ENCODE measurements around the gene RNF144B. TPM values are rescaled to one million over a fixed set of nuclear protein-coding genes. Genes with fewer than 3 reads are reported as not detected.

The RNF144B gene
- total and polyA plus RNA-seq, 2 experiments from 2014 or later = 0.48 to 1.1 TPM

- Histone ChIP-seq H3K27me3 (no peaks in the 10 kb centered on the region), H3K4me1 (ENCODE audit: low read depth) (no peaks in the 10 kb centered on the region), H3K27ac (no peak overlapping the region), H3K9me3 (ENCODE audit: low read depth) (no peaks in the 10 kb centered on the region), H3K36me3 (no peaks in the 10 kb centered on the region), H3K4me3 (no peak overlapping the region)
- TF ChIP-seq CTCF (IDR thresholded peaks at IDR 0.05; ENCODE audit: low read depth, low read length) = no peak
- no peak for DNase-seq (ENCODE audit: low read depth in 1 of 2, low spot score in 1 of 2)
These were observed 40.1 kb upstream of the RNF144B start for GRCh38 chr6:18347021-18347577.

- Histone ChIP-seq H3K4me1 (ENCODE audit: low read depth) (no peaks in the 10 kb centered on the region), H3K27me3 (no peaks in the 10 kb centered on the region), H3K4me3 (no peak overlapping the region), H3K36me3 (no peaks in the 10 kb centered on the region), H3K9me3 (ENCODE audit: low read depth) (no peaks in the 10 kb centered on the region), H3K27ac (no peak overlapping the region)
- no peak for TF ChIP-seq CTCF (IDR thresholded peaks at IDR 0.05; ENCODE audit: low read depth, low read length)
- DNase-seq (ENCODE audit: low read depth in 1 of 2, low spot score in 1 of 2) = no peak
These were observed 39.3 kb upstream of the RNF144B start for GRCh38 chr6:18347866-18348265.

- Histone ChIP-seq H3K27ac (no peak overlapping the region), H3K4me1 (ENCODE audit: low read depth) (no peaks in the 10 kb centered on the region), H3K27me3 (no peaks in the 10 kb centered on the region), H3K4me3 (no peak overlapping the region), H3K9me3 (ENCODE audit: low read depth) (no peaks in the 10 kb centered on the region), H3K36me3 (no peaks in the 10 kb centered on the region)
- DNase-seq (ENCODE audit: low read depth in 1 of 2, low spot score in 1 of 2) = no peak
- TF ChIP-seq CTCF (IDR thresholded peaks at IDR 0.05; ENCODE audit: low read depth, low read length) = no peak
These were observed 37.8 kb upstream of the RNF144B start for GRCh38 chr6:18349386-18349785.

GRCh38 chr6:18350271-18350670, 36.9 kb upstream of the RNF144B start:
- Histone ChIP-seq H3K36me3 (no peaks in the 10 kb centered on the region), H3K9me3 (ENCODE audit: low read depth) (no peaks in the 10 kb centered on the region), H3K27ac (no peak overlapping the region), H3K4me1 (ENCODE audit: low read depth) (no peaks in the 10 kb centered on the region), H3K4me3 (no peak overlapping the region), H3K27me3 (no peaks in the 10 kb centered on the region)
- peak in 1 of 2 donors; percentile 9 for DNase-seq (ENCODE audit: low read depth in 1 of 2, low spot score in 1 of 2)
- TF ChIP-seq CTCF (IDR thresholded peaks at IDR 0.05; ENCODE audit: low read depth, low read length) = no peak

GRCh38 chr6:18350712-18351111, 36.4 kb upstream of the RNF144B start:
- no peak for DNase-seq (ENCODE audit: low read depth in 1 of 2, low spot score in 1 of 2)
- H3K36me3 ChIP-seq = no peaks in the 10 kb centered on the region
- no peak overlapping the region for H3K27ac ChIP-seq
- H3K4me3 ChIP-seq = no peak overlapping the region
- no peaks in the 10 kb centered on the region for H3K4me1 ChIP-seq (ENCODE audit: low read depth)
- no peaks in the 10 kb centered on the region for H3K9me3 ChIP-seq (ENCODE audit: low read depth)
- TF ChIP-seq CTCF (IDR thresholded peaks at IDR 0.05; ENCODE audit: low read depth, low read length) = no peak
- no peaks in the 10 kb centered on the region for H3K27me3 ChIP-seq

- H3K9me3 ChIP-seq (ENCODE audit: low read depth) = no peaks in the 10 kb centered on the region
- no peak overlapping the region for H3K4me3 ChIP-seq
- H3K4me1 ChIP-seq (ENCODE audit: low read depth) = no peaks in the 10 kb centered on the region
- H3K36me3 ChIP-seq = no peaks in the 10 kb centered on the region
- no peaks in the 10 kb centered on the region for H3K27me3 ChIP-seq
- H3K27ac ChIP-seq = no peak overlapping the region
- no peak for TF ChIP-seq CTCF (IDR thresholded peaks at IDR 0.05; ENCODE audit: low read depth, low read length)
- no peak for DNase-seq (ENCODE audit: low read depth in 1 of 2, low spot score in 1 of 2)
These were observed 35.1 kb upstream of the RNF144B start for GRCh38 chr6:18352001-18352400.

Measured in cardiac muscle cell (in vitro differentiated cells and primary cell).